ENCODE measurements around the gene PTGIS.

The PTGIS gene

DNA sequence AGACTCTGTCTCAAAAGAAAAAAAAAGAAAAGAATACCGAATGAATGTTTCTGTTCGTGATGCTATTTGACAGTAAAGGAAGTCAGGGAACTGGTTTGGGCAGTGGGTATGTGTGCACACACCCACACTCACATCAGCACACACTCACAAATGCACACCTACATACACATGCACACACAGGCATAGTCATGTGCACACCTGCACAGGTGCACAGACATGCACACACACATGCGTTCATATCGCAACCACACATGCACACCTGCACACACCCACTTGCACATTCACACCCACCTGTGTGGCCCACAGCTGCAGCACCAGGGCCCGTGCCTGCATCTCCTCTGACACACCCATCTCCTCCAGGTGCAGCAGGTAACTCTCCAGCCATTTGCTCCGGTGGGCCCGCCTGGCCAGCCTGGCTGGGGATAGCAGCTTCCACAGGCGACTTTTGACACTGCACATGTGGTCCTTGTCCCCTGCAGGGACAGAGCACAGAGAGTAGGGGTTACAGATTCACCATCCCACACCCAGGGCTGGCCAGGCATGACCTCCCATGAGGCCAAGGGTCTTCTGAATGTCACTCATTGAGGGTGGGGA, 44.1 kb downstream of the PTGIS start:
- H3K27ac ChIP-seq: no peak overlapping the region
- TF ChIP-seq ZFX (IDR thresholded peaks at IDR 0.05): no peak
- TF ChIP-seq, protein P1, sequence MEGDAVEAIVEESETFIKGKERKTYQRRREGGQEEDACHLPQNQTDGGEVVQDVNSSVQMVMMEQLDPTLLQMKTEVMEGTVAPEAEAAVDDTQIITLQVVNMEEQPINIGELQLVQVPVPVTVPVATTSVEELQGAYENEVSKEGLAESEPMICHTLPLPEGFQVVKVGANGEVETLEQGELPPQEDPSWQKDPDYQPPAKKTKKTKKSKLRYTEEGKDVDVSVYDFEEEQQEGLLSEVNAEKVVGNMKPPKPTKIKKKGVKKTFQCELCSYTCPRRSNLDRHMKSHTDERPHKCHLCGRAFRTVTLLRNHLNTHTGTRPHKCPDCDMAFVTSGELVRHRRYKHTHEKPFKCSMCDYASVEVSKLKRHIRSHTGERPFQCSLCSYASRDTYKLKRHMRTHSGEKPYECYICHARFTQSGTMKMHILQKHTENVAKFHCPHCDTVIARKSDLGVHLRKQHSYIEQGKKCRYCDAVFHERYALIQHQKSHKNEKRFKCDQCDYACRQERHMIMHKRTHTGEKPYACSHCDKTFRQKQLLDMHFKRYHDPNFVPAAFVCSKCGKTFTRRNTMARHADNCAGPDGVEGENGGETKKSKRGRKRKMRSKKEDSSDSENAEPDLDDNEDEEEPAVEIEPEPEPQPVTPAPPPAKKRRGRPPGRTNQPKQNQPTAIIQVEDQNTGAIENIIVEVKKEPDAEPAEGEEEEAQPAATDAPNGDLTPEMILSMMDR (conservative IDR thresholded peaks at IDR 0.05): no peak

- no peak overlapping the region for H3K27ac ChIP-seq
- TF ChIP-seq ZFX (IDR thresholded peaks at IDR 0.05): no peak
Measured at GRCh38 chr20:49521356-49521755, 46.6 kb downstream of the PTGIS start.

- TF ChIP-seq, protein P1 (conservative IDR thresholded peaks at IDR 0.05): no peak
- no peak for TF ChIP-seq ZFX (IDR thresholded peaks at IDR 0.05)
- H3K27ac ChIP-seq: no peak overlapping the region
Measured at GRCh38 chr20:49519777-49520359, 48.1 kb downstream of the PTGIS start.

- TF ChIP-seq, protein P1 (conservative IDR thresholded peaks at IDR 0.05): no peak
- no peak for TF ChIP-seq ZFX (IDR thresholded peaks at IDR 0.05)
- no peak overlapping the region for H3K27ac ChIP-seq
Measured at GRCh38 chr20:49519212-49519712, 48.7 kb downstream of the PTGIS start.

- H3K27ac ChIP-seq: no peak overlapping the region
- TF ChIP-seq, protein P1 (conservative IDR thresholded peaks at IDR 0.05): no peak
- no peak for TF ChIP-seq ZFX (IDR thresholded peaks at IDR 0.05)
Measured at GRCh38 chr20:49518576-49518975, 49.4 kb downstream of the PTGIS start.

DNA sequence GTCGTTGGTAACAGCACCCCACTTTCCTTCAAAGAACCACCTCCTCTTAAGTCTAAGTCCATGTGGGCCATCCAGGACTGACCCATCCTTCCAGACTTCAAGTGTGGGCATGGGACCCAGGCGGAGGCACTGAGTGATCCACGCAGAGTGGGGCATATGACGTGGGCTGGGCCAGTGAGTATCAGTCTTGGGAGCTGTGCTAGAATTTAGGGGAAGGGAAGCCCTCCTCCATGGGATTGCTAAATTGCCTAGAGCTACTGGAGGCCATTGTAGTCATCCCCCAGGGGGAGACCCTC, 50.2 kb downstream of the PTGIS start:
- no peak for TF ChIP-seq ZFX (IDR thresholded peaks at IDR 0.05)
- TF ChIP-seq, protein P1 (conservative IDR thresholded peaks at IDR 0.05): no peak
- H3K27ac ChIP-seq: no peak overlapping the region

GRCh38 chr20:49516916-49517804, 50.8 kb downstream of the PTGIS start:
- no peak overlapping the region for H3K27ac ChIP-seq
- no peak for TF ChIP-seq ZFX (IDR thresholded peaks at IDR 0.05)
- TF ChIP-seq, protein P1 (conservative IDR thresholded peaks at IDR 0.05): no peak

Data from C4-2B (cell line).